MM.1S (cell line): ENCODE results near the gene WNK2.

Experiments used
- EZH2phosphoT487 ChIP-seq: fragments of 300-600 bp; sonication (generic); IDR thresholded peaks from 2 replicates; pipeline ENCODE4 v1.6.1; 2018; ENCODE audit warnings: antibody characterized with exemption, low read length
- TF ChIP-seq, protein P1 (sequence below): fragments of 300-600 bp; sonication (generic); IDR thresholded peaks from 2 replicates; pipeline ENCODE4 v1.5.1; 2016; ENCODE audit warnings: antibody characterized with exemption, low read length, mixed read lengths

DNA sequence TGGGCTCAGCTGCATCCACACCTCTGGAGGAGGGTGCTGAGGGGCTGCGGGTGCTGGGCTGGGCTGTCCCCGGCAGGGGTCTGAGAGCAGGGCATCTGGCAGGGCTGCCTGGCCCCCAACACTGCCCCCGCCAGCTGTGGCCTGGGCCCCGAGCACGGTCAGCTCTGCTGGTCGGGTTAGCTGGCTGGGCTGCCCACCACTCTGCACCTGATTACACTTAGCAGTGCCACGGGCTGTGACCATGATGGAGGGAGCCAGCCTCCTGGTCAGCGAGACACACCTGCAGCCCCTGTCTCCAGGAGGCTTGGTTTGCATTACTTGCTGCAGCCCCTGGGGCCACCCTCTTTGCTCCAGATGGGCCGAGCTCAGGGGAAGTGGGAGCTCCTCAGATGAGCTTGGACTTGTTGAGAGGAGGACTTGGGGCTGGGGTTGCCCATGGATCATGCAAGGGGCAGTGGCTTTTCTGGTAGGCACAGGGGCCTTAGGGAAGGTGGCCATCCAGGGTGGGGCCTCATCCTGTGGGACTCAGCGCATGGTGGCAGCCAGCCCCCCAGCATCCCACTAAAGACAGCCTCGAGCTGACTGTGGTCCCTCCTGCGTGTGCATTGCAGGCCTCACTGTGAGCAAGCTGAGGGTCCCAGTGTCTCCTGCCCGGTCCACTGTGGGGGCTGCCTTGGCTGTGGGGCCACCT lies 135.5 kb downstream of the WNK2 start:
- TF ChIP-seq, protein P1, sequence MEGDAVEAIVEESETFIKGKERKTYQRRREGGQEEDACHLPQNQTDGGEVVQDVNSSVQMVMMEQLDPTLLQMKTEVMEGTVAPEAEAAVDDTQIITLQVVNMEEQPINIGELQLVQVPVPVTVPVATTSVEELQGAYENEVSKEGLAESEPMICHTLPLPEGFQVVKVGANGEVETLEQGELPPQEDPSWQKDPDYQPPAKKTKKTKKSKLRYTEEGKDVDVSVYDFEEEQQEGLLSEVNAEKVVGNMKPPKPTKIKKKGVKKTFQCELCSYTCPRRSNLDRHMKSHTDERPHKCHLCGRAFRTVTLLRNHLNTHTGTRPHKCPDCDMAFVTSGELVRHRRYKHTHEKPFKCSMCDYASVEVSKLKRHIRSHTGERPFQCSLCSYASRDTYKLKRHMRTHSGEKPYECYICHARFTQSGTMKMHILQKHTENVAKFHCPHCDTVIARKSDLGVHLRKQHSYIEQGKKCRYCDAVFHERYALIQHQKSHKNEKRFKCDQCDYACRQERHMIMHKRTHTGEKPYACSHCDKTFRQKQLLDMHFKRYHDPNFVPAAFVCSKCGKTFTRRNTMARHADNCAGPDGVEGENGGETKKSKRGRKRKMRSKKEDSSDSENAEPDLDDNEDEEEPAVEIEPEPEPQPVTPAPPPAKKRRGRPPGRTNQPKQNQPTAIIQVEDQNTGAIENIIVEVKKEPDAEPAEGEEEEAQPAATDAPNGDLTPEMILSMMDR: no peak
- no peak for TF ChIP-seq EZH2phosphoT487
